GM12873 (cell line): Measurements from ENCODE around the gene GRIA1.

Experiments used
- CTCF ChIP-seq: IDR thresholded peaks from 2 replicates; pipeline ENCODE4 v1.5.1; 2012; ENCODE audit warnings: low read depth, mild to moderate bottlenecking, moderate library complexity, low read length, control low read depth; ENCODE audit not compliant: insufficient read depth; ENCODE audit errors: missing control alignments

The GRIA1 gene

DNA sequence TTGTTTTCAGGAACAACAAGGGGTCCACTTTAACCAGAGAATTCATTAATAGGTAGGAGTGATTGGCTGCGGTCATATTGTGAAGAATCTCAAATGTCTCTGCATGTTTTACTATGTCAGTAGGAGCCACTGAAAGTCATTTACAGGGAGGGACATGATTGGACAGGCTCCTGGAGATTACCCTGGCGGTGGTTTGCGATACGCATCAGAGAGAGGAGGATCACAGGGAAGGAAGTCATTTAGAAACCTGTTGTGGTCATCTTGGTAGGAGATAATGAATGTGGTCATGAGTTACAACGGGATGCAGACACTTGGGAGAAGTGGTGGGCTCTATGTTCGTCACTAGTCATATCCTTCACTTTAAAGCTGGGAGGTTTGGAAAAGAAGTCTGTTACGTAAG lies 285.5 kb downstream of the GRIA1 start:
- TF ChIP-seq CTCF: no peak

- no peak for TF ChIP-seq CTCF
Measured at GRCh38 chr5:153777681-153778581, 287.5 kb downstream of the GRIA1 start.

DNA sequence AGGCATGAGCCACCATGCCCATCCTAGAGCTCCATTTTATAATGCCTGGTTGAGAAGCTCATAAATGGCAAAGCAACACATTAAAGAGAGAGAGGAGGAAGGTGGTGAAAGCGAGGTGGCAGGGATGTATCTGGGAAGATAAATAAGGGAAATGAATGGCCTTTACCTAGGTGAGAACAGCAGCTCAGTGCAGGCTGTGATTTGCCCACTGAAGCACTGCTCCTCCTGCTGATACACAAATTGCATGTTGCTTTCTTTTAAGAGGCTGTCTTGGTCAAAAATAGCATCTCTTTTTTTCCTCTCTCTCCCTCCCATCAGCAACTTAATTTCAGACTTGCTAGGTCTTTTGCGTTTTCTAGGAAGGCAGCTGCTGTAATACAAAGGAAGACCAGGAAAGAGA lies 289.4 kb downstream of the GRIA1 start:
- no peak for TF ChIP-seq CTCF

GRCh38 chr5:153780876-153781705 lies 290.6 kb downstream of the GRIA1 start:
- TF ChIP-seq CTCF: no peak

DNA sequence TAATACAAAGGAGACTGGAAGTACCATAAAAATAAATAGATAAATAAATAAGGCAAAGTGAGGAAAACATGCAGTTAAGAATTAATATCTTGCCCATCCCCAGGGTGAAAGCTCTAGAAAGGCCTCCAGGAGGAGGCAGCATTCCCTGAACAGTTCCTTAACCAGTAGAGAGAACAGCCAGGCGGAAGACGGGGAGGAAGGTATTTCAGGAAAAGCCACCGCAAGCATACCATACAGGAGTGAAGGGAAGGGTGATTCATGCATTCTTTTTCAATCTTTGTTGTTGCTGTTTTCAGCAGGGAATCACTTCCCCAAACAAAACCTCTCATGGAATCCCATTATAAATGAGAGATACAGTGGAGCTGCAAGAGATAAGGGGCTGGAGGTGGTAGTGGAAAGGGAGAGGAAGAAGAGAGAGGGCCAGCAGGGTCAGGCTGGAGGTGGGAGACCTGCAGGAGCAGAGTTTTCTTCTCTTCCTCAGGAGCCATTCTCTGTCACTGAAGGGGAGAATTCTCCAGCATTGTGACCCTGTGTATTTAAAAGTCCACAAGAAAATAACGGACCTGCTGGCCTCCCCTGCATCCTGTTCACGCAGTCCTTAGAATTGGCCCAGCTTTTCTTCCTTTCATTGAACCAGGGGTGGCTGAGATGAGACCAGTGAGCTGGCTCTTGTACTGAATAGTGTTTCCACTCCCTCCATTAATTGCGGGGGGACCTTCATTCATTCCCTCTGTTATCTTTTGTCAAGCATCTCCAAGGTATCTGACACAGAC lies 292.3 kb downstream of the GRIA1 start:
- TF ChIP-seq CTCF: no peak

DNA sequence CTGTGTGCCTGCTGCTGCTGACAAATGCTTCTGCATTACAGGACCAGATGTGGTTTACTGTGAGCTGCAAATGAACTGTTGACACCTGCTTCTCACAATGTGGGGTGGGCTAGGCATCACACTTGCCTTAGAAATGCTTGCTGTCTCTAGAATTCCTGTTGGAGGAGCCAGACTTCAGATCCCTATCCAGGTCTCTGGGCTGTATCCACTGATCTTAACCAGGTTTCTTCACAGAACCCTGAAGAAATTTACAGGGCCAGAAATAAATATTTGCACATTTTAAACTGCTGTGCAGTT lies 292.8 kb downstream of the GRIA1 start:
- no peak for TF ChIP-seq CTCF

- TF ChIP-seq CTCF: no peak
Measured at GRCh38 chr5:153784277-153784676, 293.8 kb downstream of the GRIA1 start.
